Brain microvascular endothelial cell (primary cell): ENCODE results near the gene ZNF76.

Source experiments
- DNase-seq: peaks from one replicate; pipeline ENCODE4 v3.0.0-alpha.2; 2020
- H3K27ac ChIP-seq: fragments of 250-450 bp; sonication (Bioruptor Pico); 2 replicates; pipeline ENCODE4 v1.5.1; 2020; ENCODE audit warnings: mild to moderate bottlenecking, moderate library complexity
- H3K27me3 ChIP-seq: fragments of 250-450 bp; sonication (Bioruptor Pico); replicated peaks from 2 replicates; pipeline ENCODE4 v1.5.1; 2020; ENCODE audit warnings: mild to moderate bottlenecking
- H3K36me3 ChIP-seq: fragments of 250-450 bp; sonication (Bioruptor Pico); replicated peaks from 2 replicates; pipeline ENCODE4 v1.5.1; 2020; ENCODE audit warnings: mild to moderate bottlenecking
- H3K4me3 ChIP-seq: 2 replicates; pipeline ENCODE4 v1.5.1; 2011; ENCODE audit warnings: low read depth, mild to moderate bottlenecking, control low read depth, low read length, moderate library complexity
- CTCF ChIP-seq: IDR thresholded peaks from 2 replicates; pipeline ENCODE4 v1.5.1; 2011; ENCODE audit warnings: low read depth, mild to moderate bottlenecking, moderate library complexity, low read length, control low read depth, inconsistent platforms; ENCODE audit errors: missing control alignments
- in situ Hi-C: cut with HindIII; loops from 2 replicates; pipeline ENCODE4 v1.10.0; 2017; ENCODE audit warnings: low sequenced_read_pairs, low pct_ligation_motif_present

The ZNF76 gene

GRCh38 chr6:35239581-35239980 is 20.0 kb upstream of the ZNF76 start:
- DNase-seq, result no peak
- no peak overlapping the region for H3K4me3 ChIP-seq

GRCh38 chr6:35240838-35241801 is 18.4 kb upstream of the ZNF76 start:
- peak; percentile 46 for DNase-seq
- Histone ChIP-seq H3K36me3 (peaks cover 14% of the 10 kb centered on the region), H3K27me3 (no peaks in the 10 kb centered on the region), H3K4me3 (no peak overlapping the region), H3K27ac (no peak overlapping the region)
- peak; percentile 99 for TF ChIP-seq CTCF
- in situ Hi-C loops, result loop anchor here (25.0 kb wide), 2 partner anchors 104 to 254 kb away; partner anchors contain the start of gene TCP11

More at GRCh38 chr6:35239581-35239980, 20.0 kb upstream of the ZNF76 start:
- H3K27ac ChIP-seq, result no peak overlapping the region
- in situ Hi-C loops, result loop anchor here (25.0 kb wide), 2 partner anchors 102 to 252 kb away; partner anchors contain the start of gene TCP11
- no peaks in the 10 kb centered on the region for H3K27me3 ChIP-seq
- peaks cover 11% of the 10 kb centered on the region for H3K36me3 ChIP-seq
- no peak for TF ChIP-seq CTCF

GRCh38 chr6:35242486-35242885 is 17.0 kb upstream of the ZNF76 start:
- Histone ChIP-seq H3K27ac (no peak overlapping the region), H3K4me3 (no peak overlapping the region), H3K27me3 (no peaks in the 10 kb centered on the region), H3K36me3 (peaks cover 14% of the 10 kb centered on the region)
- in situ Hi-C loops, result loop anchor here (25.0 kb wide), 2 partner anchors 105 to 255 kb away; partner anchors contain the start of gene TCP11
- no peak for TF ChIP-seq CTCF
- no peak for DNase-seq

- DNase-seq, result no peak
- no peak for TF ChIP-seq CTCF
- no peaks in the 10 kb centered on the region for H3K27me3 ChIP-seq
- H3K27ac ChIP-seq, result no peak overlapping the region
- H3K36me3 ChIP-seq, result peaks cover 14% of the 10 kb centered on the region
- in situ Hi-C loops, result loop anchor here (25.0 kb wide), 2 partner anchors 106 to 256 kb away; partner anchors contain the start of gene TCP11
- H3K4me3 ChIP-seq, result no peak overlapping the region
Measured at GRCh38 chr6:35242906-35243305, 16.6 kb upstream of the ZNF76 start.

GRCh38 chr6:35243386-35243958 is 16.1 kb upstream of the ZNF76 start:
- in situ Hi-C loops, result loop anchor here (25.0 kb wide), 2 partner anchors 106 to 256 kb away; partner anchors contain the start of gene TCP11
- Histone ChIP-seq H3K27ac (no peak overlapping the region), H3K4me3 (no peak overlapping the region), H3K27me3 (no peaks in the 10 kb centered on the region), H3K36me3 (peaks cover 14% of the 10 kb centered on the region)
- no peak for TF ChIP-seq CTCF
- no peak for DNase-seq
